HepG2 (cell line): Measurements from ENCODE around the gene ATP8A1. TPM values are rescaled to one million over a fixed set of nuclear protein-coding genes. Genes with fewer than 3 reads are reported as not detected.

Source experiments
- AGO1 ChIP-seq: fragments of 200-400 bp; formaldehyde crosslinking; IDR thresholded peaks from 2 replicates; pipeline ENCODE4 v1.6.1; 2017; ENCODE audit warnings: mild to moderate bottlenecking, low read depth, low read length, moderate library complexity; ENCODE audit not compliant: poor library complexity, severe bottlenecking
- DNMT1 ChIP-seq: sonication (generic); formaldehyde crosslinking; IDR thresholded peaks from 2 replicates; pipeline ENCODE4 v1.5.1; 2020; ENCODE audit warnings: mild to moderate bottlenecking, missing genetic modification reagents
- FOXC1 ChIP-seq: sonication (generic); formaldehyde crosslinking; IDR thresholded peaks from 2 replicates; pipeline ENCODE4 v1.8.0; 2022; ENCODE audit warnings: mild to moderate bottlenecking, missing genetic modification reagents, borderline replicate concordance
- MTA1 ChIP-seq: sonication (generic); formaldehyde crosslinking; IDR thresholded peaks from 2 replicates; pipeline ENCODE4 v1.4.0; 2020; ENCODE audit warnings: missing genetic modification reagents, mild to moderate bottlenecking, borderline replicate concordance
- NBN ChIP-seq: fragments of 450-650 bp; conservative IDR thresholded peaks from 2 replicates; pipeline ENCODE4 v1.6.1; 2017
- PRMT3 ChIP-seq: sonication (generic); formaldehyde crosslinking; IDR thresholded peaks from 2 replicates; pipeline ENCODE4 v1.8.1; 2022; ENCODE audit warnings: low read depth, mild to moderate bottlenecking, moderate library complexity, missing genetic modification reagents, borderline replicate concordance
- SIX4 ChIP-seq: sonication (generic); formaldehyde crosslinking; IDR thresholded peaks from 2 replicates; pipeline ENCODE4 v1.4.0; 2020; ENCODE audit warnings: missing genetic modification reagents
- TBX2 ChIP-seq: sonication (generic); formaldehyde crosslinking; IDR thresholded peaks from 2 replicates; pipeline ENCODE4 v1.5.0; 2020; ENCODE audit warnings: missing genetic modification reagents, mild to moderate bottlenecking, borderline replicate concordance
- U2AF2 ChIP-seq: fragments of 200-400 bp; formaldehyde crosslinking; IDR thresholded peaks from 2 replicates; pipeline ENCODE4 v1.6.1; 2017; ENCODE audit warnings: low read depth, mild to moderate bottlenecking, low read length
- ZNF230 ChIP-seq: sonication (generic); formaldehyde crosslinking; IDR thresholded peaks from 2 replicates; pipeline ENCODE4 v1.4.0; 2020; ENCODE audit warnings: mild to moderate bottlenecking, missing genetic modification reagents
- ZNF333 ChIP-seq: sonication (generic); formaldehyde crosslinking; IDR thresholded peaks from 2 replicates; pipeline ENCODE4 v1.4.0; 2020; ENCODE audit warnings: mild to moderate bottlenecking, missing genetic modification reagents, borderline replicate concordance
- ZNF430 ChIP-seq: sonication (generic); formaldehyde crosslinking; IDR thresholded peaks from 2 replicates; pipeline ENCODE4 v1.9.0; 2021; ENCODE audit warnings: mild to moderate bottlenecking, missing genetic modification reagents
- ZNF543 ChIP-seq: sonication (generic); formaldehyde crosslinking; IDR thresholded peaks from 2 replicates; pipeline ENCODE4 v1.4.0; 2020; ENCODE audit warnings: mild to moderate bottlenecking, missing genetic modification reagents
- ZNF550 ChIP-seq: sonication (generic); formaldehyde crosslinking; IDR thresholded peaks from 2 replicates; pipeline ENCODE4 v1.4.0; 2020; ENCODE audit warnings: mild to moderate bottlenecking, missing genetic modification reagents, borderline replicate concordance
- ZNF709 ChIP-seq: sonication (generic); formaldehyde crosslinking; IDR thresholded peaks from 2 replicates; pipeline ENCODE4 v1.5.0; 2020; ENCODE audit warnings: mild to moderate bottlenecking, missing genetic modification reagents
- ZNF747 ChIP-seq: sonication (generic); formaldehyde crosslinking; IDR thresholded peaks from 2 replicates; pipeline ENCODE4 v1.8.1; 2023; ENCODE audit warnings: missing genetic modification reagents, mild to moderate bottlenecking, borderline replicate concordance
- ZNF781 ChIP-seq: sonication (generic); formaldehyde crosslinking; IDR thresholded peaks from 2 replicates; pipeline ENCODE4 v1.5.1; 2020; ENCODE audit warnings: borderline replicate concordance, mild to moderate bottlenecking, missing genetic modification reagents; ENCODE audit errors: not compliant biosample characterization
- ZSCAN21 ChIP-seq: sonication (generic); formaldehyde crosslinking; IDR thresholded peaks from 2 replicates; pipeline ENCODE4 v1.8.0; 2022; ENCODE audit warnings: mild to moderate bottlenecking, missing genetic modification reagents, moderate library complexity, borderline replicate concordance
- polyA plus RNA-seq, 8 experiments: library from polyadenylated mRNA; depleted of rRNA in 3 of 8; stranded (reverse) in 7 of 8; unstranded in 1 of 8; fragments of >200 nt; fragmentation: Illumina TruSeq in 4 of 8; extraction: Trizol in 4 of 8; gene quantifications; 2 replicates each; pipeline versions ENCODE4 v1.2.1 to v1.2.3, GENCODE V29; 2011 to 2016; ENCODE audit warnings: low read depth in 4 of 8, missing spikeins in 1 of 8, mixed read lengths in 1 of 8; ENCODE audit not compliant: insufficient read depth in 1 of 8
- total RNA-seq, 5 experiments: library from RNA; depleted of rRNA; stranded (reverse); fragments of >200 nt; fragmentation: Illumina TruSeq; extraction: Trizol; gene quantifications; 2 replicates each; pipeline ENCODE4 v1.2.3, GENCODE V29; 2016; ENCODE audit warnings: low read depth in 1 of 5
- TF ChIP-seq, protein P1 (sequence below): sonication (generic); formaldehyde crosslinking; IDR thresholded peaks from 2 replicates; pipeline ENCODE4 v1.4.0; 2020; ENCODE audit warnings: missing genetic modification reagents
- TF ChIP-seq, protein P2 (sequence below): sonication (generic); formaldehyde crosslinking; IDR thresholded peaks from 2 replicates; pipeline ENCODE4 v1.8.1; 2023; ENCODE audit warnings: mild to moderate bottlenecking, moderate library complexity, missing genetic modification reagents
- TF ChIP-seq, protein P3 (sequence below): sonication (generic); formaldehyde crosslinking; IDR thresholded peaks from 2 replicates; pipeline ENCODE4 v1.8.0; 2022; ENCODE audit warnings: low read depth, missing genetic modification reagents
- TF ChIP-seq, protein P4 (sequence below): IDR thresholded peaks from 2 replicates; pipeline ENCODE4 v1.6.1; 2018; ENCODE audit warnings: missing genetic modification reagents, mild to moderate bottlenecking, missing compliant biosample characterization
- TF ChIP-seq, protein P5 (sequence below): IDR thresholded peaks from 2 replicates; pipeline ENCODE4 v1.6.1; 2016; ENCODE audit warnings: missing biosample characterization, missing genetic modification reagents, low read depth

Gene ATP8A1
- total and polyA plus RNA-seq, 2 of the 13 experiments (the other 11 are each of a cell fraction or from before 2014, with no cell fraction given), result 1.7 to 6.2 TPM

DNA sequence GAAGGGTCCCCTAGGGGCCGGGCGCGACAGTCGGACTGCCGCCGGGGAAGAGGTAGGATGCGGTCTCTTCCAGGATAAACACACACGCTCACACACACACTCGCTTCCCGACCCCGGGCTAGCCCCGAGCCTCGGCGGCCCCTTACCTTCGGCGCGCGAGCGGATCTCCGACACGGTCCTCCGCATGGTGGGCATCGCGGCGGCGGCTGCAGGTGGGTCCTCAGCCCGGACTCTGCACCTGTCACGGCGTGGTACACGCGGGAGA, 294 bp downstream of the ATP8A1 start (continued):
- TF ChIP-seq MTA1 (peak; percentile 4; the same call in 1 of the 2 replicates), PRMT3 (CRISPR knock-in tag) (no peak), AGO1 (no peak), ZNF550 (CRISPR knock-in tag) (no peak), U2AF2 (no peak), DNMT1 (no peak), TBX2 (CRISPR knock-in tag) (peak; percentile 34; the same call in 1 of the 2 replicates), FOXC1 (CRISPR knock-in tag) (no peak), ZSCAN21 (CRISPR knock-in tag) (no peak), ZNF430 (CRISPR knock-in tag) (no peak), NBN (no peak), ZNF230 (no peak), ZNF747 (CRISPR knock-in tag) (0 out of 2 replicates have a peak, but pooled peaks have one; percentile 5), ZNF333 (CRISPR knock-in tag) (no peak), ZNF709 (CRISPR knock-in tag) (0 out of 2 replicates have a peak, but pooled peaks have one; percentile 41), SIX4 (no peak), ZNF543 (CRISPR knock-in tag) (no peak), ZNF781 (no peak)
- TF ChIP-seq, protein P1, sequence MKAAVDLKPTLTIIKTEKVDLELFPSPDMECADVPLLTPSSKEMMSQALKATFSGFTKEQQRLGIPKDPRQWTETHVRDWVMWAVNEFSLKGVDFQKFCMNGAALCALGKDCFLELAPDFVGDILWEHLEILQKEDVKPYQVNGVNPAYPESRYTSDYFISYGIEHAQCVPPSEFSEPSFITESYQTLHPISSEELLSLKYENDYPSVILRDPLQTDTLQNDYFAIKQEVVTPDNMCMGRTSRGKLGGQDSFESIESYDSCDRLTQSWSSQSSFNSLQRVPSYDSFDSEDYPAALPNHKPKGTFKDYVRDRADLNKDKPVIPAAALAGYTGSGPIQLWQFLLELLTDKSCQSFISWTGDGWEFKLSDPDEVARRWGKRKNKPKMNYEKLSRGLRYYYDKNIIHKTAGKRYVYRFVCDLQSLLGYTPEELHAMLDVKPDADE (CRISPR knock-in tag), result no peak
- TF ChIP-seq, protein P2, sequence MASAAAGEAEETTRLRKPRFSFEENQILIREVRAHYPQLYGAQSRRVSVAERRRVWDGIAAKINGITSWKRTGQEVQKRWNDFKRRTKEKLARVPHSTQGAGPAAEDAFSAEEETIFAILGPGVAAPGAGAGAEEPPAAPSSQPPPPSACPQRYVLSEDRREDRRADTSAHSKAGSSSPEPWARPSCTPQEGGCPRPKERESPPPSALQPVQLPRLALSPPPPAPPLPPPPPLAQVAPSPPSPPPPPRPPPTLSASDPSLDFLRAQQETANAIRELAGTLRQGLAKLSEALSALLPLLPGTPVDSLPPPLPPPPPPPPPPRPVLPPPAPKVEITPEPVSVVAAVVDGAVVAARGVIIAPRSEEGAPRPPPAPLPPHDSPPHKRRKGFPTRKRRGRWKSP, result no peak
- TF ChIP-seq, protein P3, sequence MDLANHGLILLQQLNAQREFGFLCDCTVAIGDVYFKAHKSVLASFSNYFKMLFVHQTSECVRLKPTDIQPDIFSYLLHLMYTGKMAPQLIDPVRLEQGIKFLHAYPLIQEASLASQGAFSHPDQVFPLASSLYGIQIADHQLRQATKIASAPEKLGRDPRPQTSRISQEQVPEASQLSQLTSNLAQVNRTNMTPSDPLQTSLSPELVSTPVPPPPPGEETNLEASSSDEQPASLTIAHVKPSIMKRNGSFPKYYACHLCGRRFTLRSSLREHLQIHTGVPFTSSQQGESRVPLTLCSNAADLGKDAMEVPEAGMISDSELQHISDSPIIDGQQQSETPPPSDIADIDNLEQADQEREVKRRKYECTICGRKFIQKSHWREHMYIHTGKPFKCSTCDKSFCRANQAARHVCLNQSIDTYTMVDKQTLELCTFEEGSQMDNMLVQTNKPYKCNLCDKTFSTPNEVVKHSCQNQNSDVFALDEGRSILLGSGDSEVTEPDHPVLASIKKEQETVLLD (CRISPR knock-in tag), result no peak
- TF ChIP-seq, protein P4, sequence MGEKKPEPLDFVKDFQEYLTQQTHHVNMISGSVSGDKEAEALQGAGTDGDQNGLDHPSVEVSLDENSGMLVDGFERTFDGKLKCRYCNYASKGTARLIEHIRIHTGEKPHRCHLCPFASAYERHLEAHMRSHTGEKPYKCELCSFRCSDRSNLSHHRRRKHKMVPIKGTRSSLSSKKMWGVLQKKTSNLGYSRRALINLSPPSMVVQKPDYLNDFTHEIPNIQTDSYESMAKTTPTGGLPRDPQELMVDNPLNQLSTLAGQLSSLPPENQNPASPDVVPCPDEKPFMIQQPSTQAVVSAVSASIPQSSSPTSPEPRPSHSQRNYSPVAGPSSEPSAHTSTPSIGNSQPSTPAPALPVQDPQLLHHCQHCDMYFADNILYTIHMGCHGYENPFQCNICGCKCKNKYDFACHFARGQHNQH, result no peak
- TF ChIP-seq, protein P5, sequence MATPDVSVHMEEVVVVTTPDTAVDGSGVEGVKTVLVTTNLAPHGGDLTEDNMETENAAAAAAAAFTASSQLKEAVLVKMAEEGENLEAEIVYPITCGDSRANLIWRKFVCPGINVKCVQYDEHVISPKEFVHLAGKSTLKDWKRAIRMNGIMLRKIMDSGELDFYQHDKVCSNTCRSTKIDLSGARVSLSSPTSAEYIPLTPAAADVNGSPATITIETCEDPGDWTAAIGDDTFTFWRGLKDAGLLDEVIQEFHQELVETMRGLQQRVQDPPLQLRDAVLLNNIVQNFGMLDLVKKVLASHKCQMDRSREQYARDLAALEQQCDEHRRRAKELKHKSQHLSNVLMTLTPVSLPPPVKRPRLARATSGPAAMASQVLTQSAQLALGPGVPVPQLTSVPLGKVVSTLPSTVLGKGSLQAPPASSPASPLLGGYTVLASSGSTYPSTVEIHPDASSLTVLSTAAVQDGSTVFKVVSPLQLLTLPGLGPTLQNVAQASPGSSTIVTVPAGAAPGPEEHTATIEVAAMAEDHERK (CRISPR knock-in tag), result no peak
